HG02943 (cell line): ENCODE measurements around the gene WDR82.

Experiments used
- ATAC-seq: cut with Tn5 transposase; IDR thresholded peaks from one replicate; pipeline ENCODE4 v1.9.1; 2021; ENCODE audit warnings: mild to moderate bottlenecking, low read depth, moderate library complexity; ENCODE audit not compliant: unreplicated experiment

Gene WDR82

GRCh38 chr3:52228266-52228665 is 50.2 kb downstream of the WDR82 start:
- ATAC-seq: no peak

GRCh38 chr3:52227766-52228165 is 50.7 kb downstream of the WDR82 start:
- ATAC-seq: no peak

- ATAC-seq: no peak
Measured at GRCh38 chr3:52227117-52227516, 51.3 kb downstream of the WDR82 start.

GRCh38 chr3:52226229-52226817 is 52.1 kb downstream of the WDR82 start:
- no peak for ATAC-seq

GRCh38 chr3:52225452-52226228 is 52.8 kb downstream of the WDR82 start, which contains the start of gene TLR9:
Gene TLR9, minus strand, starts transcription at chr3:52225645. Its CDS starts 116 bp downstream, at chr3:52225529.
- peak; percentile 81 for ATAC-seq

- no peak for ATAC-seq
Measured at GRCh38 chr3:52223449-52224408, 54.7 kb downstream of the WDR82 start.

GRCh38 chr3:52222319-52223221 is 55.9 kb downstream of the WDR82 start:
- ATAC-seq: no peak

GRCh38 chr3:52221563-52222318 is 56.7 kb downstream of the WDR82 start:
- ATAC-seq: no peak

GRCh38 chr3:52221141-52221562 is 57.3 kb downstream of the WDR82 start:
- no peak for ATAC-seq

- no peak for ATAC-seq
Measured at GRCh38 chr3:52220380-52221026, 57.9 kb downstream of the WDR82 start.

GRCh38 chr3:52218937-52219650 is 59.4 kb downstream of the WDR82 start:
- no peak for ATAC-seq

- ATAC-seq: no peak
Measured at GRCh38 chr3:52218454-52218853, 60.0 kb downstream of the WDR82 start.

- no peak for ATAC-seq
Measured at GRCh38 chr3:52218026-52218425, 60.4 kb downstream of the WDR82 start.

GRCh38 chr3:52217409-52217805 is 61.0 kb downstream of the WDR82 start:
- ATAC-seq: no peak

- no peak for ATAC-seq
Measured at GRCh38 chr3:52216585-52217408, 61.7 kb downstream of the WDR82 start.

- ATAC-seq: no peak
Measured at GRCh38 chr3:52215351-52215750, 63.1 kb downstream of the WDR82 start.

- ATAC-seq: no peak
Measured at GRCh38 chr3:52213901-52214300, 64.5 kb downstream of the WDR82 start.
